IPS DF 19.7 (cell line): ENCODE measurements around the gene DGKI.

Experiments
- DNase-seq: peaks from one replicate; pipeline ENCODE4 v3.0.0-alpha.2; 2013; ENCODE audit warnings: low read depth, low spot score

Gene DGKI

DNA sequence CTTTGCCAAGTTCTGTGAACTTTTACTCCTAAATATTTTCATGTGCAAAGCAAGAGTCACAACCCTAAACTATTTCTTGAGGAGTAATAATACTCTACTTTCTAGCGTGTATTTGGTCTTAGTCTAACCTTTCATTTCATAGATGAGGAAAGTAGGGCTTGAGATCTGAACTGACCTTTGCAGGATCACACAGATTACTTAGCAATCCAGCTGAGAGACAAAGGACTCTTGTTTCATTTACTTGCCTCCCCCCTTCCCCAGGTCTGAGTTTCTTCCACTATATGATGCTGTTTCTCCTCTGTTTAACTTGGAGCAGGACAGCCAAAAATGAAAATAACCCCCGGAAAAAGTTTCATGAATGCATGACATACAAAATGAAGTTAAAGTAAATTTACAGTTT, 427.9 kb downstream of the DGKI start:
- no peak for DNase-seq

DNA sequence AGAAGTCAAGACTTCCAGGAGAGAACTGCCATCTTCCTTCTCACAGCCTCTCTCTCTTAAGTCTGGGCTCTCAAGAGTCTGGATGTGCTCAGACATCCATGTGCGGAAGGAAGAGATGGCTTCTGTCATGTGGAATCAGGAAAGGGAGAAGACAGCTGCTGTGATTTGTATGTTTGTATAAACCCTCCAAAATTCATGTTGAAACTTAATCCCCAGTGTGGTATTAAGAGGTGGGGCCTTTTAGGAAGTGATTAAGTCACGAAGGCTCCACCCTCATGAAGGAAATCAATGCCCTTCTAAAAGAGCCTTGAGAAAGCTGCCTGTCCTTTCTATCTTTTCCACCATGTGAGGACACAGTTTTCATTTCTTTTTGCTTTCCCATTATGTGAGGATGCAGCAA, 429.3 kb downstream of the DGKI start:
- no peak for DNase-seq

DNA sequence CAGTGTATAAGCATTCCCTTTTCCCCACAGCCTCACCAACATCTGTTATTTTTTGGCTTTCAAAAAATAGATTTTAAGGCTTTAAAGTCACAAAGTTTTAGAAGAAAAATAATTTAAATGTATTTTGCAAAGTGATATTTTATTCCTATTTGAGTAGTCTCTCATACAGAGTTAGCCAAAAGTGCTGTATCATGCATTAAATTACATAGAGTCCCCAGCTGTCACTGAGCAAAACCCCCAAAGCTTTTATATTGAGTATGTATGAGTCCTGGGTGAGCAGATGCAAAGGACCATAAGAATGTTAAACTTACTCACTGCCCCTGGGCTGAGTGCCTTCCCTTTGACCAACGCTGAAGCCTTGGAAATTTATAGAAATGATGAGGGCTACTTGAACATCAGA, 432.9 kb downstream of the DGKI start:
- no peak for DNase-seq

DNA sequence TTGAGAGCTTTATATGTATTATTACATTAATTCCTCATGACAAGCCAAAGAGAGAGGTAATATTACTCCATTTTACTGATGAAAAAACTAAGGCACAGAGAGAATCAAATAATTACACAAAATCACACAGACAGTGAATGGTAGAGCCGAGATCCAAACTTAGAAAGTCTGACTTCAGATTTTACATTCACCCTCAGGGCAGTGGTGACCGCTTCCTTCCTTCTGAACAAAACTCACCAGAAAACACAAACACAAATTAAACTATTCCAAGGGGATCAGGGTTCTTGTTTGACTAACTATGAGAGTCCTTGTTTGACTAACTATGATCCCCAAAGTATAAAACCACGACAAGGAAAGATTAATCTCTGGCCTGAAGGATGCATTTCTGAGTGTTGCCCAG, 435.3 kb downstream of the DGKI start:
- DNase-seq: no peak

DNA sequence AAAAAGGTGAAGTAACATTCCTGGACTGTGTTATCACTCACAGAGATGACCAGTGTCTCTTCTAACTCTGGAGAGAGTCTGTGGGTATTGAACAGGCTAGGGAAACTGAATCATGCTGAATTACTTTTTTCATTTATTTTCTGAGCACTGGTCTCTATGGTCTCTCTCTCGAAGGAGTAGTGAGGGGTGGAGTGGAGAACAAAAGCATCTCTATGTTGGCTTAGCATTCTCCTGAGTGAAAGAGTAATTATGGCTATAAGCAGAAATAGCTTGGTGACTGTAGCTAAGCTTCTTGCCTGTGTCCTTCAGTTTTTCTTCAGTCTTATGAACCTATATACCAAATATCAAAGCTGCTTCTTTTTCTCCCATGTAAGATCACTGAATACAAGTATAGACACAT, 438.6 kb downstream of the DGKI start:
- no peak for DNase-seq

DNA sequence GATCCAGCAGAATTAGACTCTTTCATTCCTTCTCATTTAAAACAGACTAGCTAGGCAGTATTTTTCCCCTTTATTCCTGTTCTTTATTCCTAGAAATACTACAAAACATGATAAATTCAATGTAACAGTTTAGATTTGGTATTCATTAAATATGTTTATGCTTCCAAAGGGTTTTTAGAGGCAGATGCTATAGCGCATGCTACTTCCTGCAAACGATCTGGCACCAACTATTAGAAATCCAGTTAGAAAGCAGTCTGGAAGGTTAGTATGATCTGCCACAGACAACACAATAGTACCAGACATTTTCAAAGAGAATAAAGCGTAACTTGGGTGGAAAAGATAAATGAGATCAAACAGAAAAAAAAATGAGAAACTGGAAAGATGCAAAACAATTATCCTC, 439.7 kb downstream of the DGKI start:
- no peak for DNase-seq

DNA sequence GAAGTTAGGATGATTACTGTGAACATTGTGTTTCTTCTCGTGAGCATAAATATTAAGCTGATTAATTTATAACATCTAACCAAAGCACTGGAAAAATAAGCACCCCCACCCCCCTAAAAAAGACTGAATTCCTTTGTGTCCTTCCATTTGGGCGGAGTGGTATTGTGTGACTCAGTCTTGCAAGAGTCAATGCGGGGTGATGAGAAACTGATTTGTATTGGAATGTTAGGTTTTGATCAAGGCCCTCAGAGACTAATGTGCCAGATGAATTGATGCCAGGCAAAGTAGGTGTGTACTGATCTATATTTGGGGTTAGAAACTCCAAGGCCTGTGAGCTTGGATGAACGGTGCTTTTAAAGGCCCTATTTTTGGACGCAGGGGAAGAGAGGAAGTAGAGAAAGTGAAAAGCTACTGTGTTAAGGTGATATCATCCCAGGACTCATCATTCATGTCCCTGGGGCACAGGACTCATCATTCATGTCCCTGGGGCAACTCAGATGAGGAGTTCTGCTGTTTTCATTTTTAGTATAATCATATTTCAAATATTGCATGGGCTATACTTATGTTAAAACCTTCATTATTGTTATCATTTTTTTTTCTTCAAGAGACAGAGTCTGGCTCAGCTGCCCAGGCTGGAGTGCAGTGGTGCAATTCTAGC, 442.0 kb downstream of the DGKI start:
- no peak for DNase-seq

DNA sequence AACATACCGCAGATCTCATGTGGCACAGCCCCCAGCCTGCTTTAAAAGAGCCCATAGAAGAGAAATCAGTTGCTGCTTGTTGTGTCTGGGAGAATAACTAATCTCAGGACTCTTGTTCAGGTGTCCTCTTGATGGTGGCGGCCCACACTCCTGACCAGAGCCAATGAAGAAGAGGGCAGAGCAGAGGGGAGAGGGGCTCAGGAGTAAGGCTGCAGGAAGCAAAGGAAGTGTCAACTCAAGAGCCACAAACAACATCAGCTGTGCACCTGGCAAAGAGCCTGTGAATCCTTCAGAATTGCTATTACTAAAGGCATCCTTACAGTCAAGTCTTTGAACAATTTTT, 443.4 kb downstream of the DGKI start:
- DNase-seq: no peak

DNA sequence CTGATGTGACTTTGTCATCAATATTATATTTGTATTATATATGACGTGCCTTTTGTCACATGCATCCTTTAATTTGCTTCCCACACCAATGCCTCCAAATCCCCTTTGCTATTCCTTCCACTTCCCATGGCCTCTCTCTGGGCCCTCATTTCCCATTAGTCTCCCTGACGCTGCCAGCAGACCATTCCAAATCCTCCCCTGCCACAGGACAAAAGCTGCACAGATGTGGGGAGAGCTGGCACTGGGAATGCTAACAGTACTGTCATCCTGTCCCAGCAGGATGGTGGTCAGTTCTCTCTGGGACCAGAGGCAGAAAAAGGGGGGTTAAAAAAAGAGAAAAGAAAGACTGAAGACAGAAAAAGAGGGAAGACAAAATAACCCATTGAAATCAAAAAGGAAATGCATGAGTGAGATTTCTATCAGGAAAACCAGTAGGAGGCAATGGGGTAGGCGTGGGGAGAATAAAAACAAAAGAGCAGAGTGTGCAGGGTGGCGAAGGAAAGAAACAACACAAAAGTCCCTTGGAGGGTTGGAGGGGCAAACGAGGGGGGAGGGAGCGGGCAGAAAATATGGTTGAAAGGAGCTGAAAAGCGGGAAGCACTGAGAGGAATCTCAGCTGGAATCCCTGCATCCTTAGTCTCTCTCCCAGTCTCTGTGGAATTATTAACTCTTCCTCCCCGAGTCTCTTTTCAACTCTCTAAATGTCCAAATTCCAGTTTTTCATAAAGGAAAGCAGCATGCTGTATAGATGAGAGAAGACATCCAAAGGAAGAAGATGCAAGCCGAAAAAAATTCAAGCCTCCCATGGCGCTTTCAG, 444.0 kb downstream of the DGKI start:
- DNase-seq: no peak

DNA sequence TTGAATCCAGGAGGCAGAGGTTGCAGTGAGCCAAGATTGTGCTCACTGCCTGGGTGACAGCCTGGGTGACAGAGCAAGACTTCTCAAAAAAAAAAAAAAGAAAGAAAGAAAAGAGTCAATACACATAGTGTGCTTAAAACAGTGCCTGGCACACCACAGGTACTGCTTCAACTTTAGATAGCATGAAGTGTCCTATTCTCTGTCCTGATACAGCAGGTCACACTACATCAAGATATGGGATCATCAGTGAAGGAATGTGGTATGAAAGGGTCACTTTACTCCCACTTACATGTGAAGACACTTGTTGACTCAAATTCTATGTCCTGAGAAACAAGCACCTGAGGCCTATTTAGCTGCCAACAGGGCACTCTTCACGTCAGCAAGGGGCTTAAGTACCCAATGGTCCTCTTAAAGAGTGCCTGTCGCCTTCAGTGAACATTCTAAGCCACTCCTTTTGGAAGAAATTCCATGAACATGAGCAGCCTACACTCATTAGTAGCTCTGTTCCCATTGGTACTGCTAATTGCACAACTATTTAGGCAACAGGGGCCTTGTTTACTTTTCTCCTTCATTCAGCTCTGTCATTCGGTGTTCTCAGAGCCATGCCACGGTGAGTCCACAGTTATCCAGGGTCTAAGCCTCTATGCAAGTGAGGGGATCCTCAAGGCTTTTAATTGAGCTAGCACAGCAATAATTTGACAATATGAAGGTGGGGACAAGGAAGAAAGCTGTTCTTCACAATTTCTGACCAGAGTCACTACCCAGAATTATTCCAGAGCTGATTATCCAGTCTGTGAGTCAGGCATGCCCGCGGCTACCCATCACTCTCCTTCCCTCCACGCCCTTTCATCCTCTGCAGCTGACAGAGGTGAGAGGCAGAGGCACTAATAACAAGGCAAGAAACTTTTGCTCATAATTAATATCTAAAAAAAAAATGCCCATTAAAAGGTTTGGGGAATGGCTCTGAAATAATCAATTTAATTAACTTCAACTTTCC, 446.6 kb downstream of the DGKI start:
- no peak for DNase-seq

DNA sequence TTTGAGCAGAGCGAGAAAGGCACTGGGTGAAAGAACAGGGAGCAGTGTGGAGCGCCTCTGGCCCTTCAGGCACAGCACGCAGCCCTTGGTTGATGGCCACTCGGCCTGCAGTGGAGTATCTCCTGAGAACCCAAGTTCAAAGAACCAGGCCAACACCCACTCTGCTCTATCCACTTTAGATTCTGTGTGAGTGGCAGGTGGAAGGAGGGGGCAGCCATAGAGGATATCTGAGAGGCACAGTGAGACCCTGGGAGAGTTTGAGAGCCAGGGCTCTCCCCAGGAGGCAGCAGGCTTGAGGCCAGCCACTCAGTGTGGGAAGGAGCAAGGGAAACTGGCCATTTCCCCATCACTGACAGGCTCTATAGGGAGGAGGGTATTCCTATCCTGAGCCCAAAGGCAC, 450.7 kb downstream of the DGKI start:
- no peak for DNase-seq

DNA sequence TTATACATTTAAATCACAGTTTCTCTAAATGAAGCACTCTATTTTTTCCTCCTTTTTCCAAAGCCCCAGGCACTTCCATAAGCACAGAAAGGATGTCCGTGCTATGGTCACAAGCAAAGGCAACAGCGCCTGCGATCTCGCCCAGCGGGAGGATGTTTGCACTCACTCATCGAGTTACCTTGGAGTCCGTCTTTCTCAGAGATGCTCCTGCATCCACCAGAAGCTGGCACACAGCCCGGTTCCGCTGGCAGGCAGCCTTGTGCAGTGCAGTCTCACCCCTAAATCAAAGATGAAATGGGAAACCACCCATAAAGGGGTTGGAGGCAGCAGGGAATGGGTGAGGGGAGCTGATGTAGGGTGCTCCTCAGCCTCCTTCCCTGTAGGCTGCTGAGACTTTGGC, 451.4 kb downstream of the DGKI start:
- DNase-seq: no peak

DNA sequence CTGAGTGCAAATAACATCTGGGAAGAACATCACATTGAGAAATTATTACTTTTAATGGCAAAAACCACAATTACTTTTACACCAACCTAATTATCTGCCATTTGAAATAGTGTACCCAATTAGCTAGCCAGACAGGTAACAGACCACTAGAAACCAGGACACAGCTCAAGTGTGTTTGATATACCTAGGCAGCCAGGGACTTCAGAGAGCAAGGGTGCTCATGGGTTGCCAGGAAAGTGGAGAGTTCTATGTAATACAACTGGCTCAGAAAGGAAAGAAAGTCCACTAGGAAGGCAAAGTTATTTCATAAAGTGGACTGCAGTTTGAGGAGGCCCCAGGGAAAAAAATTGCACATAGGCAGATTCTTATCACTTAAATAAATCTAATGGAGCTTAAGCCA, 453.2 kb downstream of the DGKI start:
- no peak for DNase-seq

DNA sequence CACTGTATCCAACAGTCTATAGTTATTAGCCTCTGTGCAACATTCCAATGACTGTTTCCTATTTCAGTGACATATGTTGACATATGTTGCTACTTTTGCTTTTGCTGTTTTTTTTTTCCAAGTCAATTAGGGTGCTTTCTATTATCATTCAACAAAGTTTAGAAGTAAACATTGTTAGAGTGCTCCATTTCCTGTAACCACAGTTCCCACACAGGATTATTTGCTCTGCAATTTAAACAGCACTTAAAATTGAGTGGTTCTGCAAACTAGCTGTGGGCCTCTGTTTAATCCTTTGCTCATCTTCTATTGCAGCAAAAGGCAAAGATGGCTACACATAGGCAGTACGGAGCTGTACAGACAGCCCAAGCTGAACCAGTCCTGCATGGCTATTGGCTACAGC, 456.7 kb downstream of the DGKI start:
- no peak for DNase-seq

DNA sequence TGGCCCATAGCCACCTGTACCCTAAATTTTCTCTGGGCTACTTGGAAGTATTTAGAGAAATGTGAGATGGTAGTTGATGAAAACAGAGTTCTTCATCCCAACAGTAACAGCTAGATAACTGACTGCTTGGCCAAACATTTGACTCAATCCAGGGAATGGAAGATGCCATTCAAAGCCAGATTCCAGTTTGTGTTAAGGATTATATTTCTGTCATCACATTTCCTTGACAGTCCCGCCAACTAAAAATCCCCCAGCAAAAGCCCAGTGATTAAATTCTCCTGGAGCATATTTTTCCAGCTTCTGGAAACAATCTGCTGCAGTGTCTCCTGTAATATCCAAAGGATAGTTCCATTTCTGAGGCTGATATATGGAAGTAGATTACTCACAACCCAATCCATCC, 457.9 kb downstream of the DGKI start:
- no peak for DNase-seq

DNA sequence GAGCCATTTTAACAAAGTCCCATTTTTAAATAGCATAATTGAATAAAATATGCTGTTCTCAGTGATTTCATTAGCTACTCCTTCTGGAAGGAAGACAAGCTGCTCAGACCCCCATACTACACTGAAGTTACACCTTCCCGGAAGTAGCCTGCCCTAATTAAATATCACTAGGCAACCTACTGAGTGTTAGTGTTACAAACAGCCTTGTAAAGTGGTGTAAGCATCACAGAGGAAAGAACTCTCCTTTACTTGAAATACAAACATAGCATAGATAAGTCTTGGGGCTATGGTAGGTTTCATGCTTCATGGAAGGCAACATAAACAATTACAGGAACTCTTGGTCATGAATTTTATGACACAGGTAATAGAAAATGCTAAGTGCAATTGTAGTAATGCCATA, 459.8 kb downstream of the DGKI start:
- DNase-seq: peak; percentile 35

DNA sequence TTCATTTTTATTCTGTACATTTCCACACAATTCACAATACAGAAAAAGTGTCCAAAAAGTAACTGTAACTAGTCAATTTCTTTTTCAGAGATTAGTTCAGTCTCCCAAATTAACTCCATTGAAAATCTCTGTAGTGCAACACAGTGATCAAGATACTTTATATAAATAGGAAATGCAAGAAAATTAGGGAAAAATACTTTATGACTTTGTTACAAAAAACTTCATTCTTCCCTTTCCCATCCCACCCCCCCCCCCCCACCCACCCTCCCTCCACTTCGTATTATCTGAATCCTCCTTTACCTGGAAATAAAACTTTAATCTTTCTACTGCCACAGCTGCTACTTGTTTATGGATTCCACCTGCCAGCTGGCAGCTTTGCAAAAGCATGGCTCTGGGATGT, 465.7 kb downstream of the DGKI start:
- no peak for DNase-seq

DNA sequence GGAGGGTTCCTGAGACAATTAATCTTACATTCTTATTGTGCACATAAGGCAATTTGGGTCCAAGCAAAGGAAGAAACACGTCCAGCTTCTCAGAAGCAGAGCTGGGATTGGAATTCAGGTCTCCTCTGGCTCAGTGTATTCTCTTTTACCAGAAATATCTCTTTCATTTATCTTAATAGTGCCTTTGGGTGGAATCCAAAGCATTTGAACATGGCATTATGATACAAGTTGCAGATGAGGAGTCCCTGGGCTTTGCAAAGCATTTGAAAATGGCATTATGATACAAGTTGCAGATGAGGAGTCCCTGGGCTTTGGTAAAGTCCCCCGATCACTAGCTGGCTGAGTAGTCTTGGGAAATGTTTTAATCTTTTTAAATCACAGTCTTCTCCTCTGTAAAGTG, 473.3 kb downstream of the DGKI start:
- DNase-seq: no peak

DNA sequence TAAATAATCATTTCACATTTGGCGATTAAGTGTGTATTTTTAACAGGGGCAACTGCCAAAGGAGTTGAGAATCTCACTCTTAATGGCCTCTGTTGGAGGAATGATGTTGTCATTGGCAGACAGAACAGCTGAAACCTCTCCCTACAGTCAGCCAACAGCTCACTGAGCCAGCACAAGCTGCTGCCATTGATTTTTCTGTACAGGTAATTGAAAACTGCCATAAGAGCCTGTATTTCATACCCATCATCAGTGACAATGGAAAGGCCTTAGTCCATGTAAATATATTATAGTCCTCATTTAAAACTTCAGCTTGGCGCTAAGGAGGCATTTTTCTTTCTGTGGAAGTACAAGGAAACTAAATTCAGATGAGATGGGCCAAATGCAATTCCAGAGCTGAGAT, 475.2 kb downstream of the DGKI start:
- DNase-seq: no peak

DNA sequence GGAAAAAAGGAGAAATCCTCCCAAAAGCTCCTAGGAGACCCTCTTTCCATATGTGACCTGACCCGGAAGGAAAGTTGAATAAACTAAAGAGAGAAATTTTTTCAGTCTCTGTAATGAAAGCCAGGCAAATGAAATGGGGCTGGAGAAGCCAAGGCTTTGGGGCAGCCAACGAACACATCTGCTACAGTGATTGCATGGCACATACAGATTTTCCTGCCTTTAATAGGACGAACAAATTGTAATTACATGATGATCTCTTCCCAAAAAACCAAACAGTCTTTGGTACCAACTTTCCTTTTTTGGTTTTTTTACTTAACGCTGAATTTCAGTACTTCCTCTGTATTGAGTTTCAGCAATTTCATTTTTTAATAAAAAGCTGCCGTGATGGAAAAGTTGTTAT, 479.8 kb downstream of the DGKI start:
- DNase-seq: no peak

DNA sequence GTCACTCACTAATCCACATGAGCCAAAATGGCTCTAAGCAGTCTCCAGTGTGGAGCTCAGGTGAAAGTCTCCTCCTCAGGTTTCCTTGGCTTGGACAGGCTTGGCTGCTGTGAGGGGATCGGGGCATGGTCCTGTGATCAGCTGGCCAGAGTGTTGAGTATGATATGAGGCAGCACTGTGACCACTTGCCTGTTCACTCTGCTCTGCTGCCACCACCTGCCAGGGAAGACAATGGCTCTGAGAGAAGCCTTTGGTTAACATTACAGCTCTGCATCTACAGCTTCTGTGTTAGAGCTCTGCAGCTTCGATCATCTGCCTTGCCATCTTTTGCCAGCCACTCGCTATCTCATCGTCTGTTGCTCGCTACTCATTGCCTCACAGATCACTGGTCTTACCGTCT, 483.1 kb downstream of the DGKI start:
- DNase-seq: no peak

DNA sequence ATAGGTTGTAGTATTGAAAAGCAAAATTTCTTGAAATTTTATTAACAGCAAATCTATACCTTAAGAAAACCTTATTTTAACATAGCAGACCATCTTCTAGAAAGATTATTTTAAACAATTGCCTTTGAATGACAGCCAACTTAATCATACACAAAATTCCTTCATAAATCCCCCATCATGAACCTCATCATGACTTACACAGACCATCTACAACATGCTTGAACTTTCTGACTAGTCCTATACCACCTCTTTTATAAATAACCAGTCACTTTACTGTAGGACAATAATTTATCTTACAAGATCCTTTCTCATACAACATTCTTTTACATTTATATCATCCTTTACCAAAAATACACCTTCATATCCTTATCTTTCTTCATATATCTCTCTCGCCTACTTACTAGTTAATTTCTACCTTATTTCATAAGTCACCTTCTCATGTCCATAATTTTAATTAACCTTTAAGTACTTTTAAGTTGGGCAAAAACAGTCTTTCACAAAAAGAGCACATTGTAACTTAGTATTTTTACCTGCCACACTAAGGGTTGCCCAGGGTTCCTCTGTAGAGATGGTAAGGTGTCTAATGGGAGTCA, 486.6 kb downstream of the DGKI start:
- no peak for DNase-seq
